GM19035 (cell line): ENCODE measurements around the gene RILPL1.
"Not testable (repeated sequence)": the region's sequence is repeated elsewhere in the genome, so short reads cannot be mapped to it uniquely, and the experiment has no call there.

ENCODE experiments used
- ATAC-seq: cut with Tn5 transposase; IDR thresholded peaks from one replicate; pipeline ENCODE4 v1.9.1; 2021; ENCODE audit not compliant: unreplicated experiment

RILPL1 gene

GRCh38 chr12:123431951-123432817 is 101.3 kb downstream of the RILPL1 start:
- ATAC-seq: not testable (repeated sequence)

DNA sequence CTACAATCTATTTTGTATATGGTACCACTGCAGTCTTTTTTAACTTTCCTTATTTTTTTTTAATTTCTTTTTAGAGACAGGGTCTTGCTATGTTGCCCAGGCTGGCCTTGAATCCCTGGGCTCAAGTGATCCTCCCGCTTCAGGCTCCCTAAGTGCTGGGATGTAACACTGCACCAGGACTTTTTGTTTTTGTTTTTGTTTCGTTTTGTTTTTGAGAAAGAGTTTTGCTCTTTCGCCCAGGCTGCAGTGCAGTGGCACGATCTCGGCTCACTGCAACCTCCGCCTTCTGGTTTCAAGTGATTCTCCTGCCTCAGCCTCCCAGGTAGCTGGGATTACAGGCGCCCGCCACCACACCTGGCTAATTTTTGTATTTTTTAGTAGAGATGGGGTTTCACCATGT is 104.4 kb downstream of the RILPL1 start:
- ATAC-seq: not testable (repeated sequence)

DNA sequence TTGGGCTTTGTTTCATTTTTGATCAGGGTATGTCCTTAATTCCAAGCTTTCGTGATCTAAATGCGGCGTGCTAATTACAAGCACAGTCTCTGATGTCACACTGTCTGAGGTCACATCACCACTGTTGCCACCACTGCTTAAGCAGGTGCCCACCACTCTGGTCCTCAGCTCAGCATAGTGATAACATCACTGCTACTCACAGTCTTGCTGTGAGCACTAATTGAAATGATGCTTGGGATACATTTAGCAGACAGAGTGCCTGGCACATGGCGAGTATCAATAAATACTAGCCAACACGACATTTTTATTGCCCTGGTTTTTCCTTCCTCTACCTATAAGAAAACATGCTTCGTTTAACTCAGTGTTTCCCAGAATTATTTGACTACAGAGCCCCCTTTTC is 104.9 kb downstream of the RILPL1 start:
- no peak for ATAC-seq

DNA sequence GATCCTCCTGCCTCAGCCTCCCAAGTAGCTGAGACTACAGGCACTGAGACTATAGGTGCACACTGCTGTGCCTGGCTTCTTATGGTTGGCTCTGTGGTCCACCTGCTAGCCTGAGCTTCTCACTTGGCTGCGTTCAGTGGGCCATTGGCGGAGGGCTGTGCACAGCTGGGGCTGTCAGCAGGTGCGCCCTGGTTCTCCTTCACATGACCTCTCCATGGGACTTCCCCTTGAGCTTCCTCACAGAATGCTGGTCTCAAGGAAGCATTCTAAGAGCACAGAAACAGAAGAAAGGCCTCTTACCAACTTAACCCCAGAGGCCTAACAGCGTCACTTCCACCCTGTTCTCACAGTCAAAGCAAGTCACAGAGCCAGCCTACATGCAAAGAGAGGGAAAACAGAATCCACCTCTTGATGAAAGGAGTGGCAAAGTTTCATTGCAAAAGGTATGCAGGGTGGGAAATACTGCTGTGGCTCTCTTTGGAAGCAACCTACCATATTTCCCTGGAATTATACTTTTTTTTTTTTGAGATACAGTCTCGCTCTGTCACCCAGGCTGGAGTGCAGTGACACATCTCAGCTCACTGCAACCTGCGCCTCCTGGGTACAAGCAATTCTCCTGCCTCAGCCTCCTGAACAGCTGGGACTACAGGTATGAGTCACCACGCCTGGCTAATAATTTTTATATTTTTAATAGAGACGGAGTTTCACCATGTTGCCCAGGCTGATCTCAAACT is 106.3 kb downstream of the RILPL1 start:
- peak; percentile 92 for ATAC-seq

- no peak for ATAC-seq
Measured at GRCh38 chr12:123421314-123421713, 112.2 kb downstream of the RILPL1 start.
